Tibial artery (tissue), 4 donors: ENCODE results near the gene PPRC1.

Source experiments
- DNase-seq, 2 donors: peaks; one replicate each; pipeline ENCODE4 v3.0.0-alpha.2; 2019
- H3K27ac ChIP-seq, 2 donors: fragments of 200-600 bp; sonication (generic) in 1 of 2; 1 replicate in 1 of 2; 2 replicates in 1 of 2; pipeline ENCODE4 v1.5.1; 2018 to 2019; ENCODE audit warnings: mild to moderate bottlenecking in 1 of 2
- H3K27me3 ChIP-seq, 2 donors: fragments of 200-600 bp; sonication (generic) in 1 of 2; one replicate each; pipeline versions ENCODE4 v1.5.1 to v1.6.0; 2016 to 2019
- H3K36me3 ChIP-seq, 3 donors: fragments of 200-600 bp; sonication (generic) in 2 of 3; one replicate each; pipeline ENCODE4 v1.5.1; 2016 to 2019; ENCODE audit warnings: mild to moderate bottlenecking in 2 of 3
- H3K4me1 ChIP-seq, 4 donors: fragments of 200-600 bp; sonication (generic) in 2 of 4; 1 replicate in 3 of 4; 2 replicates in 1 of 4; pipeline ENCODE4 v1.5.1; 2016 to 2019
- H3K4me3 ChIP-seq, 2 donors: fragments of 200-600 bp; sonication (generic) in 1 of 2; 1 replicate in 1 of 2; 2 replicates in 1 of 2; pipeline ENCODE4 v1.5.1; 2018 to 2019; ENCODE audit warnings: mild to moderate bottlenecking in 2 of 2
- H3K9me3 ChIP-seq, 3 donors: fragments of 200-600 bp; sonication (generic) in 1 of 3; one replicate each; pipeline ENCODE4 v1.5.1; 2016 to 2019
- CTCF ChIP-seq, 2 experiments: fragments of 200-600 bp in 1 of 2; fragments of 450-650 bp in 1 of 2; IDR thresholded peaks; one replicate each; pipeline ENCODE4 v1.5.1; 2017 to 2019; ENCODE audit warnings: antibody characterized with exemption in 2 of 2, mild to moderate bottlenecking in 1 of 2, moderate library complexity in 1 of 2
- intact Hi-C: fragments of 100-400 bp; cut with DNase I; formaldehyde crosslinking; loops from one replicate; pipeline ENCODE4 v1.15.0; 2023; ENCODE audit warnings: low total_unique reads

PPRC1 gene

GRCh38 chr10:102172288-102172687 lies 39.4 kb downstream of the PPRC1 start:
- Histone ChIP-seq H3K36me3 (no peaks in the 10 kb centered on the region), H3K9me3 (no peaks in the 10 kb centered on the region), H3K4me1 (peaks cover 0 to 10% (median 2%) of the 10 kb centered on the region in 4 donors), H3K4me3 (no peak overlapping the region), H3K27me3 (peaks cover 0 to 11% of the 10 kb centered on the region in 2 donors), H3K27ac (no peak overlapping the region)
- DNase-seq, result no peak
- TF ChIP-seq CTCF (IDR thresholded peaks at IDR 0.05), result no peak
- intact Hi-C loops, result loop anchor here (5.0 kb wide), 2 partner anchors 55 to 230 kb away; partner anchors contain the start of gene ELOVL3

GRCh38 chr10:102175415-102175814 lies 42.6 kb downstream of the PPRC1 start:
- no peak overlapping the region for H3K4me3 ChIP-seq
- peaks cover 0 to 30% of the 10 kb centered on the region in 2 donors for H3K27me3 ChIP-seq
- intact Hi-C loops, result no loop called here

GRCh38 chr10:102184606-102185005 lies 51.8 kb downstream of the PPRC1 start:
- intact Hi-C loops, result no loop called here
- TF ChIP-seq CTCF (IDR thresholded peaks at IDR 0.05), result no peak

More at GRCh38 chr10:102175415-102175814, 42.6 kb downstream of the PPRC1 start:
- Histone ChIP-seq H3K4me1 (no peaks in the 10 kb centered on the region), H3K9me3 (no peaks in the 10 kb centered on the region), H3K36me3 (no peaks in the 10 kb centered on the region), H3K27ac (no peak overlapping the region)
- no peak for TF ChIP-seq CTCF (IDR thresholded peaks at IDR 0.05)
- DNase-seq, result no peak

GRCh38 chr10:102185272-102185671 lies 52.4 kb downstream of the PPRC1 start:
- no peak overlapping the region for H3K27ac ChIP-seq
- H3K27me3 ChIP-seq, result peaks cover 0 to 7% of the 10 kb centered on the region in 2 donors
- no peaks in the 10 kb centered on the region for H3K9me3 ChIP-seq
- intact Hi-C loops, result no loop called here
- no peak overlapping the region for H3K4me3 ChIP-seq
- DNase-seq, result no peak
- no peaks in the 10 kb centered on the region for H3K4me1 ChIP-seq
- no peaks in the 10 kb centered on the region for H3K36me3 ChIP-seq
- no peak for TF ChIP-seq CTCF (IDR thresholded peaks at IDR 0.05)

More at GRCh38 chr10:102184606-102185005, 51.8 kb downstream of the PPRC1 start:
- H3K27me3 ChIP-seq, result peaks cover 0 to 12% of the 10 kb centered on the region in 2 donors
- no peak overlapping the region for H3K27ac ChIP-seq
- no peaks in the 10 kb centered on the region for H3K4me1 ChIP-seq
- DNase-seq, result no peak
- H3K9me3 ChIP-seq, result no peaks in the 10 kb centered on the region
- H3K4me3 ChIP-seq, result no peak overlapping the region
- H3K36me3 ChIP-seq, result no peaks in the 10 kb centered on the region

GRCh38 chr10:102185811-102186527 lies 53.1 kb downstream of the PPRC1 start:
- Histone ChIP-seq H3K4me1 (no peaks in the 10 kb centered on the region), H3K27me3 (peaks cover 0 to 7% of the 10 kb centered on the region in 2 donors), H3K27ac (no peak overlapping the region), H3K4me3 (no peak overlapping the region), H3K36me3 (no peaks in the 10 kb centered on the region), H3K9me3 (no peaks in the 10 kb centered on the region)
- no peak for TF ChIP-seq CTCF (IDR thresholded peaks at IDR 0.05)
- intact Hi-C loops, result no loop called here
- DNase-seq, result no peak
